Measurements from ENCODE around the gene CCDC181. TPM values are rescaled to one million over a fixed set of nuclear protein-coding genes. Genes with fewer than 3 reads are reported as not detected.

The CCDC181 gene
- total RNA-seq, 1 donor from 2014 or later: not detected

DNA sequence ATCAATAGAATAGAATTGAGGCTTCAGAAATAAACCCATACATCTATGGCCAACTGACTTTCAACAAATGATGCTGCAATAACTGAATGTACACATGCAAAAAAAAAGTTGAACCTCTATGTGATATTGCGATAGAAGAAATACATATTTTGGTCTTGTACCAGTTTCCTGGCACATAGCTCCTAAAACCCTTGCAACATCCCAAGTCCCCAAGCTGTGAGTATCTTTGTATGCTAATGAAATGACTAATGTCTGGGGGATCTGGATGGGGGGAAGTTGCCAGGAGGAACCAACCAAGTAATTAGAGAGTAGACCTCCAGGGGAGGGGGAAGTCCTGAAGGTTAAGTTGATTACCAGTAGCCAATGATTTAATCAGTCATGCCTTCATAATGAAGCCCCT is 34.9 kb downstream of the CCDC181 start:
- Histone ChIP-seq H3K36me3 (peaks cover 28 to 59% of the 10 kb centered on the region in 2 donors), H3K27me3 (no peaks in the 10 kb centered on the region), H3K4me3 (no peak overlapping the region), H3K9me3 (no peaks in the 10 kb centered on the region), H3K27ac (no peak overlapping the region), H3K4me1 (no peaks in the 10 kb centered on the region)
- no peak for DNase-seq (ENCODE audit: low spot score in 2 of 2)
- TF ChIP-seq, protein P1, sequence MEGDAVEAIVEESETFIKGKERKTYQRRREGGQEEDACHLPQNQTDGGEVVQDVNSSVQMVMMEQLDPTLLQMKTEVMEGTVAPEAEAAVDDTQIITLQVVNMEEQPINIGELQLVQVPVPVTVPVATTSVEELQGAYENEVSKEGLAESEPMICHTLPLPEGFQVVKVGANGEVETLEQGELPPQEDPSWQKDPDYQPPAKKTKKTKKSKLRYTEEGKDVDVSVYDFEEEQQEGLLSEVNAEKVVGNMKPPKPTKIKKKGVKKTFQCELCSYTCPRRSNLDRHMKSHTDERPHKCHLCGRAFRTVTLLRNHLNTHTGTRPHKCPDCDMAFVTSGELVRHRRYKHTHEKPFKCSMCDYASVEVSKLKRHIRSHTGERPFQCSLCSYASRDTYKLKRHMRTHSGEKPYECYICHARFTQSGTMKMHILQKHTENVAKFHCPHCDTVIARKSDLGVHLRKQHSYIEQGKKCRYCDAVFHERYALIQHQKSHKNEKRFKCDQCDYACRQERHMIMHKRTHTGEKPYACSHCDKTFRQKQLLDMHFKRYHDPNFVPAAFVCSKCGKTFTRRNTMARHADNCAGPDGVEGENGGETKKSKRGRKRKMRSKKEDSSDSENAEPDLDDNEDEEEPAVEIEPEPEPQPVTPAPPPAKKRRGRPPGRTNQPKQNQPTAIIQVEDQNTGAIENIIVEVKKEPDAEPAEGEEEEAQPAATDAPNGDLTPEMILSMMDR (IDR thresholded peaks at IDR 0.05): no peak
- intact Hi-C loops (cut with DNase I): no loop called here

DNA sequence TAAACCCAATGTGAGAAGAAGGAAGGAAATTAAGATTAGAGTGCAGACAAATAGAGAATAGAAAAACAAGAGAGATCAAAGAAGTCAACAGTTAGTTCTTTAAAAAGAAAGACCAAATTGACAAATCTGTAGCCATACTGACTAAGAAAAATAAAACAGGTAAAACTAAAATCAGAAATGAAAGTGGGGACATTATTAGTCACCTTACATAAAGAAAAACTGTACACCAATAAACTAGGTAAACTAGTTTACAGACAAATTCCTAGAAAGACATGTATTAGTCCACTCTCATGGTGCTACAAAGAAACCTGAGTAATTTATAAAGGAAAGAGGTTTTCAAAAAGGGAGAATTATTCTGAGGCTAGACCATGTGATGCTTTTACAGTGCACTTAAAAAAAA is 37.0 kb downstream of the CCDC181 start:
- no peaks in the 10 kb centered on the region for H3K4me1 ChIP-seq
- H3K36me3 ChIP-seq: peaks cover 29 to 79% of the 10 kb centered on the region in 2 donors
- H3K4me3 ChIP-seq: no peak overlapping the region
- DNase-seq (ENCODE audit: low spot score in 2 of 2): no peak
- TF ChIP-seq, protein P1 (IDR thresholded peaks at IDR 0.05): no peak
- H3K27ac ChIP-seq: no peak overlapping the region
- intact Hi-C loops (cut with DNase I): no loop called here
- H3K27me3 ChIP-seq: no peaks in the 10 kb centered on the region
- H3K9me3 ChIP-seq: no peaks in the 10 kb centered on the region

DNA sequence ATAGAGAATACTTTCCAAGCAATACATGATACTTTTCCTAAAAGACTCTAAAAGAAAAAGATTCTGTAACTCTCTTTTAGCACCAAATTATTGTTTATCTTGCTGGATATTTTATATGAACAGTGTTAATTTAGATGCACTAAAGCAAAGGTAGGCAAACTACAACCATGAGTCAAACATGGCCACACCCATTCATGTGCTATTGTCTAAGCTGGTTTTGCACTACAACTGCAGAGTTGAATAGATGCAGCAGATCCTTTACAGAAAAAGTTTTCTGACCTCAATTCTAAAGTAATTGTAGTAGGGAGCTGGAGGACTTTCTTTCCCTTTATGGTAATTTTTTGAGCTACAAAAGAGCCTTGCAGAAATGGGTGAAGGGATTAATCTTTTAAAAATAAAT is 39.9 kb downstream of the CCDC181 start:
- no peak for DNase-seq (ENCODE audit: low spot score in 2 of 2)
- H3K4me1 ChIP-seq: no peaks in the 10 kb centered on the region
- TF ChIP-seq, protein P1 (IDR thresholded peaks at IDR 0.05): no peak
- no peak overlapping the region for H3K4me3 ChIP-seq
- intact Hi-C loops (cut with DNase I): no loop called here
- peaks cover 55 to 86% of the 10 kb centered on the region in 2 donors for H3K36me3 ChIP-seq
- no peak overlapping the region for H3K27ac ChIP-seq
- no peaks in the 10 kb centered on the region for H3K9me3 ChIP-seq
- no peaks in the 10 kb centered on the region for H3K27me3 ChIP-seq

DNA sequence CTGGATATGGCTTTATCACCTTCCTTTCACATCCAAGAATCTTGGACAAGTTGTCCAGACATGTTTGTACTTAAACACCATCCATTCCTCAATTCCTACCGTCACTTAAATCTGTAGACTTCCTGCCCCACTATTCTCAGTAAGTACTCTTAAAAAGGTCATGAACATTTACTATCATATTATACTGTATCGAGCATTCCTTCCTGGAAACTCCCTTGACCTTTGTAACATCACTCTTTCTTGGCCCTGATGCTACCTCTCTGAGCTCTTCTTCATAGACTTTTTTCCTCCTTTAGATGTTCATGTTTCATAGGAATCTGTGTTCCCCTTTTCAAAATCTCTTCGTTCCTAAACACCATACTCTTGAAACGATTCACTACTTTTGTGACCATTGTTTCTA is 43.8 kb downstream of the CCDC181 start:
- H3K27me3 ChIP-seq: no peaks in the 10 kb centered on the region
- H3K36me3 ChIP-seq: peaks cover 40 to 86% of the 10 kb centered on the region in 2 donors
- no peaks in the 10 kb centered on the region for H3K9me3 ChIP-seq
- DNase-seq (ENCODE audit: low spot score in 2 of 2): no peak
- H3K27ac ChIP-seq: no peak overlapping the region
- intact Hi-C loops (cut with DNase I): no loop called here
- H3K4me1 ChIP-seq: no peaks in the 10 kb centered on the region
- H3K4me3 ChIP-seq: no peak overlapping the region
- TF ChIP-seq, protein P1 (IDR thresholded peaks at IDR 0.05): no peak

DNA sequence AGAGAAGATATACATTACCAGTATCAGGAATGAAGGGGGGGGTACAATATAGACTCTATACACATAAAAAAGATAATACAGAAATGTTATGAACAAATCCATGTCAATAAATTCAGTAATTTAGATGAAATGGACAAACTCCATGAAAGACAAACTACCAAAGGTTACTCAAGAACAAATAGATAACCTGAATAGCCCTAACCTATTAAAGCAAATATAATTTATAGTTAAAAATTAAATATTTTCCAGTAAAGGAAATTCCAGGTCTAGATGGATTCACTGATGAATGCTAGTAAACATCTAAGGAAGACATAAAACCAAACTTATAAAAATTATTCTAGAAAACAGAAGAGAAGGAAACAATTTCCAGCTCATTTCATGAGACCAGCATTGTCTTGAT is 46.1 kb downstream of the CCDC181 start:
- Histone ChIP-seq H3K27me3 (no peaks in the 10 kb centered on the region), H3K4me3 (no peak overlapping the region), H3K9me3 (no peaks in the 10 kb centered on the region), H3K36me3 (peaks cover 52 to 90% of the 10 kb centered on the region in 2 donors), H3K4me1 (no peaks in the 10 kb centered on the region), H3K27ac (no peak overlapping the region)
- intact Hi-C loops (cut with DNase I): no loop called here
- TF ChIP-seq, protein P1 (IDR thresholded peaks at IDR 0.05): no peak
- DNase-seq (ENCODE audit: low spot score in 2 of 2): no peak

DNA sequence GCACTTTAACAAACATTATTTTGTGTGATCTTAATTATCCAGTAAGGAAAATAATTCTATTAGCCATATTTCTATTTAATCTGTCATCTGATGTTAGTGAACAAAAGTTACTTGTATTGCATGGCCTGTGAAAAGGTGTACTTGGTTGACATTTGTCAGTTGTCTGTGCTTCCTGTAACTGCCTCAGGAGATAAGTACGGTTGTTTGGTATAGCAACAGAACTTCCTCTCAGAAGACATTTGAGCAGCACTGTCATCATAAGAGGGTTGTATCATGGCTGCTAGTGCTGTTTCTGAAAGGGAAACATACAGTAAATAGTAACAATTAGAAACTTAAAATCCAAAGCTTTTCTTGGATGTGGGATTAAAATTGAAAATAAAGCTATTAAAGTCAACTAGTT is 55.9 kb downstream of the CCDC181 start:
- no peak overlapping the region for H3K27ac ChIP-seq
- intact Hi-C loops (cut with DNase I): no loop called here
- no peak overlapping the region for H3K4me3 ChIP-seq

More for the DNA sequence above, 55.9 kb downstream of the CCDC181 start:
- Histone ChIP-seq H3K36me3 (peaks cover 2 to 24% of the 10 kb centered on the region in 2 donors), H3K9me3 (no peaks in the 10 kb centered on the region), H3K27me3 (no peaks in the 10 kb centered on the region), H3K4me1 (peaks cover 0 to 6% of the 10 kb centered on the region in 2 donors)
- DNase-seq (ENCODE audit: low spot score in 2 of 2): no peak
- TF ChIP-seq, protein P1 (IDR thresholded peaks at IDR 0.05): no peak
